Panc1 (cell line): ENCODE results near the gene SH3BGR.

Source experiments
- POLR2AphosphoS5 ChIP-seq: IDR thresholded peaks from 2 replicates; pipeline ENCODE4 v1.6.1; 2012; ENCODE audit warnings: mild to moderate bottlenecking, low read depth, low read length, moderate library complexity
- SIN3A ChIP-seq: IDR thresholded peaks from 2 replicates; pipeline ENCODE4 v1.6.1; 2012; ENCODE audit warnings: low read depth, mild to moderate bottlenecking, low read length, moderate library complexity, borderline replicate concordance; ENCODE audit not compliant: insufficient read depth
- TF ChIP-seq, protein P1 (sequence below): fragments of 450-650 bp; IDR thresholded peaks from 2 replicates; pipeline ENCODE4 v1.5.1; 2017; ENCODE audit warnings: mild to moderate bottlenecking

DNA sequence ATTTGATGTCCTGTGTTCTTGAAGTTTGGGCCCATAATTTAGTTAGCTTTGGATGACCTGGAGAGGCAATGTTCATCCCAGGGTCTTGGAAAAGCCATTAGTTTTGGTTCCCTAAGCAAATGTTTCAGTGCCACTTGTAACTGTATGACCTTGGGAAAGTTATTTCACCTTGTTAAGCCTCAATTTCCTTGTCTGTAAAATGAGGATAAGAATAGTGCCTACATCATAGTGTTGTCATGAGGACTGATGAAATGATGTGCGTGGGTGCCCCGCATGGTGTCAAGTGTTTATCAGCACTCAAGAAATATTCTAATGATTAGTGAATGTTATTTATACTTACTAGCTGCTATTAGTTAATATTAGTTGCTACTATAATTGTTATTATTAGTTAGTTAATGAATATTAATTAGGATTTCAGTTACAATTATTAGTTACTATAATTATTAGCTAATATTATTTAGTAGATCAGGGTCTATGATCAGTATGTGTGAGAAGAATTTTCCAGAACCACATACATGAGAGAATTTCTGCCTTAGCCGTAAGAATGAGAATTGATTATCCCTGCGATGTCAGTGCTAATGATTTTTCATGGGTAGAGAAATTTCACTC lies 1.9 kb downstream of the SH3BGR start:
- TF ChIP-seq, protein P1, sequence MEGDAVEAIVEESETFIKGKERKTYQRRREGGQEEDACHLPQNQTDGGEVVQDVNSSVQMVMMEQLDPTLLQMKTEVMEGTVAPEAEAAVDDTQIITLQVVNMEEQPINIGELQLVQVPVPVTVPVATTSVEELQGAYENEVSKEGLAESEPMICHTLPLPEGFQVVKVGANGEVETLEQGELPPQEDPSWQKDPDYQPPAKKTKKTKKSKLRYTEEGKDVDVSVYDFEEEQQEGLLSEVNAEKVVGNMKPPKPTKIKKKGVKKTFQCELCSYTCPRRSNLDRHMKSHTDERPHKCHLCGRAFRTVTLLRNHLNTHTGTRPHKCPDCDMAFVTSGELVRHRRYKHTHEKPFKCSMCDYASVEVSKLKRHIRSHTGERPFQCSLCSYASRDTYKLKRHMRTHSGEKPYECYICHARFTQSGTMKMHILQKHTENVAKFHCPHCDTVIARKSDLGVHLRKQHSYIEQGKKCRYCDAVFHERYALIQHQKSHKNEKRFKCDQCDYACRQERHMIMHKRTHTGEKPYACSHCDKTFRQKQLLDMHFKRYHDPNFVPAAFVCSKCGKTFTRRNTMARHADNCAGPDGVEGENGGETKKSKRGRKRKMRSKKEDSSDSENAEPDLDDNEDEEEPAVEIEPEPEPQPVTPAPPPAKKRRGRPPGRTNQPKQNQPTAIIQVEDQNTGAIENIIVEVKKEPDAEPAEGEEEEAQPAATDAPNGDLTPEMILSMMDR, result no peak
- TF ChIP-seq POLR2AphosphoS5 (no peak), SIN3A (no peak)
